ENCODE data around the gene LRRC71.
"Not testable (repeated sequence)": the region's sequence is repeated elsewhere in the genome, so short reads cannot be mapped to it uniquely, and the experiment has no call there.

LRRC71 gene

DNA sequence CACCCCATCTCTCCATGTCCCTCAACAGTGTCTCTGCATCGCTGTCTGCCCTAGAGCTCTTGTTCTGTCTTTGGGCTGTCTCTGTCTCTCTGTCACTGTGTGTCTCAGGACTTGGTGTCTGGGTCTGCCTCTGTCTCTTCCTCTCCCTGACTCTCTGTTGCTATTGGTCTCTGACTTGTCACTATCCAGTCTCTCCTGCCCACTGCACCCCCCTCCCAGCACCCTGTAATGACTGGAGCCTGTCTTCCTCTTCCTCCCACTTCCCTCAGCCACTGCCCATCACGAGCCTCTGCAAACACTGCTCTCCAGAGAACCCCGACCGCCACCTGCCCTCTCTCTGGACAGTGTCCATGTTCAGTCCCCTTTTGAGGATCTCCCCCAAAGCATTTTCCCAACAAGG lies 14.8 kb upstream of the LRRC71 start:
- no peak for DNase-seq

DNA sequence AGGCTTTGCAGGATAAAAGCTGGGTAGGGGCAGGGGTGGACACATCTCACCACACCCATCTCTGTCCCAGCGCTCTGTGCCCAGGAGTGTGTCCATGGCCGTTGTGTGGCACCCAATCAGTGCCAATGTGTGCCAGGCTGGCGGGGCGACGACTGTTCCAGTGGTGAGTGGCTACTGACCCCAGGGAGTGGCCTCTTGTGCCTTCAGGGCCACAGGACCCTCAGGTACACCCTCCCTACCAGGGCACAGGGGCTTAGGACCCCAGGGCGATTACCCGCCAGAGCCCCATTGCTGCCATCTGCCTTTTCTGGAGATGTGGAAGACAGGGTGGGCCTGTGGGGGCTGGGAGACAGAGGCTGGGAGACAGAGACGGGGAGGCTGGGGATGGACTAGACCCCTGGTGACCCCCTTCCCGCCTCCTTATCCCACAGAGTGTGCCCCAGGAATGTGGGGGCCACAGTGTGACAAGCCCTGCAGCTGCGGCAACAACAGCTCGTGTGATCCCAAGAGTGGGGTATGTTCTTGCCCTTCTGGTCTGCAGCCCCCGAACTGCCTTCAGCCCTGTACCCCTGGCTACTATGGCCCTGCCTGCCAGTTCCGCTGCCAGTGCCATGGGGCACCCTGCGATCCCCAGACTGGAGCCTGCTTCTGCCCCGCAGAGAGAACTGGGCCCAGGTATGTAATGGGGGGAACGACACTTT lies 14.1 kb upstream of the LRRC71 start:
- DNase-seq = no peak

DNA sequence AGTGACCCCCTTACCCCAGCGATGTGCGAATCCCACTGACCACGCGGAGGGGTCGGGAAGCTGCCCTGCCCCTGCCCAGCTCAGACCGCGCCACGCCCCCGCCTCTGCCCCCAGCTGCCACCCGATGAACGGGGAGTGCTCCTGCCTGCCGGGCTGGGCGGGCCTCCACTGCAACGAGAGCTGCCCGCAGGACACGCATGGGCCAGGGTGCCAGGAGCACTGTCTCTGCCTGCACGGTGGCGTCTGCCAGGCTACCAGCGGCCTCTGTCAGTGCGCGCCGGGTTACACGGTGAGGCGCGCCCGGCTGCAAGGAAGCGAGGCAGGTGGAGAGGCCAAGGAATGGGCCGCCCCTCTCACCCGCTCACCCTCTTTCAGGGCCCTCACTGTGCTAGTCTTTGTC lies 11.9 kb upstream of the LRRC71 start:
- no peak for DNase-seq

GRCh38 chr1:156908955-156909354 lies 11.5 kb upstream of the LRRC71 start:
- no peak for DNase-seq

GRCh38 chr1:156909671-156910070 lies 10.8 kb upstream of the LRRC71 start:
- DNase-seq = no peak

DNA sequence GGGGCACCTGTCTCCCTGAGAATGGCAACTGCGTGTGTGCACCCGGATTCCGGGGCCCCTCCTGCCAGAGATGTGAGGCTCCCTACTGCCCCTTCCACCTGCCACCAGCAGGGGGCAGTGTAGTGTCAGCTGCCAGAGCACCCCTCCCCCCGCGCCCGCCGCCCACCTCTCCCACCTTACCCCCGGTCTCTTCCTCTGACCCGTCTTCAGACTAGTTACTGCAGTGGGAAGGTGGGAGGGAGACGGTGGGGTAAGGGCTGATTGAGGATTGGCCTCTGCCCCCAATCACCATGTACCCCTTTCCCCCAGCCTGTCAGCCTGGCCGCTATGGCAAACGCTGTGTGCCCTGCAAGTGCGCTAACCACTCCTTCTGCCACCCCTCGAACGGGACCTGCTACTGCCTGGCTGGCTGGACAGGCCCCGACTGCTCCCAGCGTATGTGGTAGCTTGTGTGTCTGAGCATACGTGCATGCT lies 10.1 kb upstream of the LRRC71 start:
- DNase-seq = peak; percentile 39 to 54

DNA sequence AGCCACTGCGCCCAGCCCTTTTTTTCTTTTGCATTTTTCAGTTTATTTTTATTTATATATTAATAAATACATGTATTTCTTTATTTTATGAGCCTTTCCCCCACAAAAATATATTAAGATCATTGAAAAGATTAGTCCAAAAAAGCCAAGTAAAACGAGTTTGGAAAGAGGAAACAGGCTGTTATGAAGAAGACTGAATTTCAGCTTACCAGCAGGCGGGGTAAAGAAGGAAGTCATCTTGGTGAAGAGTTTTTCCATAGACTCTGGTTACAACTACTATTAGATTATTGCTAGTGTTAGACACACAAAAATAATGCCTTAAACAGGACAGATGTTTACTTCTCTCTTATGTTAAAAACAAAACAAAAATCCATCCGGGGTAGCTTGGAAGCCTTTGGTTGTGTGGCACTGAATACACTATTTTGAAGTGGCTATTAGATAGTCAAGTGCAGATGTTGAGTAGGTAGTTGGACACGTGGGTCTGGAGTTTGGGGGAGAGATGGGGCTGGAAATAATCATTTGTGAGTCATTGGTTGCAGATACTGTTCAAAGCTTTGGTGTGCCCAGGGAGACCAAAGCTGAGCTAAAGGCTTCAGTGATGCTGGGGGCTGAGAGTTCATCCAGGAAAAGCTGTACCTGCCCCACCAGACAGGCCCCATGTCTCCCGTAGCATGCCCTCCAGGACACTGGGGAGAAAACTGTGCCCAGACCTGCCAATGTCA lies 8.7 kb upstream of the LRRC71 start:
- no peak for DNase-seq

DNA sequence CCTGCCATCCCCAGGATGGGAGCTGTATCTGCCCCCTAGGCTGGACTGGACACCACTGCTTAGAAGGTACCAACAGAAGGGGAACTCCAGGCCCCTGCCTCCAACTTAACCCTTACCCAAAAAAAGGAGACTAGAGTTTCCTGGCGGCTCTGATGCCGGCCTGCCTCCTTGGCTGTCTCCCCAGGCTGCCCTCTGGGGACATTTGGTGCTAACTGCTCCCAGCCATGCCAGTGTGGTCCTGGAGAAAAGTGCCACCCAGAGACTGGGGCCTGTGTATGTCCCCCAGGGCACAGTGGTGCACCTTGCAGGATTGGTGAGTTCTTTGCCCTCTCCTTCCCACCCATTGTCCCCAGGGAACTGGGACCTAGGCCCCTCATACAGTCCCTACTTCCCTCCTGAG lies 8.1 kb upstream of the LRRC71 start:
- DNase-seq = no peak

DNA sequence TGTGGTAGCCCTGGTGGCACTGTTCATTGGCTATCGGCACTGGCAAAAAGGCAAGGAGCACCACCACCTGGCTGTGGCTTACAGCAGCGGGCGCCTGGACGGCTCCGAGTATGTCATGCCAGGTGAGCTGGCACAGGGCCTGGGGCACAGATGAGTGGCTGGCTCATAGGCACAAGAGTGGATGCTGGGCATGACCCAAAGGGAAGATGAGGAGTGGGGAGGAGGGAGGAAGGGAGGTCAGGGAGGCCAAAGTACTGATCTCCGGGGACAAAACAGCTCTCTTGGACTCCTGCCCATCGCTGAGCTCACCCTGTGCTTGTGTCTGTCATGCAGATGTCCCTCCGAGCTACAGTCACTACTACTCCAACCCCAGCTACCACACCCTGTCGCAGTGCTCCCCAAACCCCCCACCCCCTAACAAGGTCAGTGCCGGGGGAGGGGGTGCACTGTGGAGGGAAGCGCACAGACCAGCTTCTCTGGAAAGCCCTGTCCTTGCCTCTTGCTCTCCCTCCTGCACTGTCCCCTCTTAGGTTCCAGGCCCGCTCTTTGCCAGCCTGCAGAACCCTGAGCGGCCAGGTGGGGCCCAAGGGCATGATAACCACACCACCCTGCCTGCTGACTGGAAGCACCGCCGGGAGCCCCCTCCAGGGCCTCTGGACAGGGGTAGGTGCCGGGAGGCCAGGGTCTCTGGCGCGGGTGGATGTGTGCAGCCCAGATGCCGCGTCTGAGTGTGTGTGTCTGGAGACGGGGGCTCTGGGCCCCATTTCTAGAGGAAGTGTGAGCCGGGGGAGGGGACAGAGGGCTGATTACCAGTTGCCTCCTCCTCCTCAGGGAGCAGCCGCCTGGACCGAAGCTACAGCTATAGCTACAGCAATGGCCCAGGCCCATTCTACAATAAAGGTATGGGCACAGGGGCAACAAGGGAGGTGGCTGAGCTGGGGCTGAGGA lies 7.3 kb upstream of the LRRC71 start:
- no peak for DNase-seq

DNA sequence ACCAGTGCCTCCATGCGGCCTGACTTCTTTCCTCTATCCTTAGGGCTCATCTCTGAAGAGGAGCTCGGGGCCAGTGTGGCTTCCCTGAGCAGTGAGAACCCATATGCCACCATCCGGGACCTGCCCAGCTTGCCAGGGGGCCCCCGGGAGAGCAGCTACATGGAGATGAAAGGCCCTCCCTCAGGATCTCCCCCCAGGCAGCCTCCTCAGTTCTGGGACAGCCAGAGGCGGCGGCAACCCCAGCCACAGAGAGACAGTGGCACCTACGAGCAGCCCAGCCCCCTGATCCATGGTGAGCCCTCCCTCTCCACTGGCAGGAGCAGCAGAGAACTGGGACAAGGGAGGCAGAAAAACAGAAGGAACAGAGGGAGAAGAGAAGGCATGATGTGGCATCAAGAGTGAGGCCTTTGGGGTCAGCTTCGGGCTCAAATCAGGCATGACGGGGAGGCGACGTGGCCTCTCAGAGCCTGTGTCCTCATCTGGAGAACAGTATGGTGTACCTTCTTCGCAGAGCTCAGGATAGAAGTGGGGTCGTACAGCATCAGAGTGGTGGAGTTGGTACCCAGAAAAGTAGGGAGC lies 6.5 kb upstream of the LRRC71 start:
- DNase-seq = no peak

GRCh38 chr1:156914440-156914856 lies 6.0 kb upstream of the LRRC71 start:
- DNase-seq = no peak

GRCh38 chr1:156921053-156921529 lies 659 bp downstream of the LRRC71 start:
- DNase-seq = no peak

GRCh38 chr1:156922986-156923669 lies 2.7 kb downstream of the LRRC71 start:
- no peak for DNase-seq

DNA sequence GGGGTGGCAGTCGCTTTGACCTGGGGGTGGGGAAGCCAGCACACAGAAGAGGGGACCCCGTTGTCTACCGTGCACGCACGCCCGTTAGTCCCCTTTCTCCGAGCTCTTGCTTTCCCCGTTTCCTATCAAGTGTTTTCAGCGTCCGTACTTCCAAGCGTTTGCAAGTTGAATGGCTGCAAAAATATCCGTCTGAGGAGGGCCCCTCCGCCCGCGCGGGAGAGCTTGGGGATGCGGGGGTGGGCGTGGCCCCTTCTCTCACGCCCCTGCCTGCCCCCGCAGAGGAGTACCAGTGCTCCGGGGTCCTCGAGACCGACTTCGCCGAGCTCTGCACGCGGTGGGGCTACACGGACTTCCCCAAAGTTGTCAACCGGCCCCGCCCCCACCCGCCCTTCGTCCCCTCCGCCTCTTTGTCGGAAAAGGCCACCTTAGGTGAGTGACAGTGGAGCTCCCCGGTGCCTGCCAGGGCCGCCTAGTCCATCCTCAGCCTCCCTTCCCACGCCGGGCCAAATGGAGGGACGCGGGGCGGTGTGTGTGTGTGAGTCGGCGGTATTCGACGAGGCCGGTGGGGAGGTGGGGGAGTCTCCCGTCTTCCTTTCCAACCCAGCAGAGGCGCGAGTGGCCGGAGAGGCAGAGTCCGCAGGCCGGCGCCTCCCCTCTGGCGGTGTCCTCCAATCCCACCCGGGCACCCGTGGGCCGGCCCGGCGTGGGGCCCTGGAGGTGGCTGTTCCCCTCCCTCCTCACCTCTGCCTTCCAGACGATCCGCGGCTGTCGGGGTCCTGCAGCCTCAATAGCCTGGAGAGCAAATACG lies 3.4 kb downstream of the LRRC71 start:
- no peak for DNase-seq

DNA sequence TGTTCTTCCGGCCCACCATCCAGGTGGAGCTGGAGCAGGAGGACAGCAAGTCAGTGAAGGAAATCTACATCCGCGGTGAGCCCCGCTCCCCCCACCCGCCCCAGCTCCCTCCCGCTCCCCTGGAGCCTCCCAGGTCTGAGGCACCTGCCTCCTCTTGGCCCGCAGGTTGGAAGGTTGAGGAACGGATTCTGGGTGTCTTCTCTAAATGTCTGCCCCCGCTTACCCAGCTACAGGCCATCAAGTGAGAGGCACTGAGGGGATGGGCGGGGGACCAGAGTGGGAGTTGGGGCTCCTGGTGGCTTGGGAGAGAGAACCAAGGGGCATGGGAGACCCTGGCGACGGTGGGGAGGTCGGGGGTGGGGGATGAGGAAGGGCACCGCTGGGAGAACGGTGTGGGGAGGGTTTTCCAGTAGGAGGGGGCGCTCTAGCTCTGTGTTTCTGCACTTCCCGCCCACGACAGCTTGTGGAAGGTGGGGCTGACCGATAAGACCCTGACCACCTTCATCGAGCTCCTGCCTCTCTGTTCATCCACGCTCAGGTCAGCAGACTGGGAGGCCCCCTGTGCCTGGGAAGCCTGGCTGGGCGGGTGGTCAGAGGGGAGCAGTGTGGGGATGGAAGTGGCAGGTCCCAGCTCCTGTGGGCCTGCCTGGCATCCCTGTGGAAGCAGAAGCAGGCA lies 4.2 kb downstream of the LRRC71 start:
- no peak for DNase-seq

DNA sequence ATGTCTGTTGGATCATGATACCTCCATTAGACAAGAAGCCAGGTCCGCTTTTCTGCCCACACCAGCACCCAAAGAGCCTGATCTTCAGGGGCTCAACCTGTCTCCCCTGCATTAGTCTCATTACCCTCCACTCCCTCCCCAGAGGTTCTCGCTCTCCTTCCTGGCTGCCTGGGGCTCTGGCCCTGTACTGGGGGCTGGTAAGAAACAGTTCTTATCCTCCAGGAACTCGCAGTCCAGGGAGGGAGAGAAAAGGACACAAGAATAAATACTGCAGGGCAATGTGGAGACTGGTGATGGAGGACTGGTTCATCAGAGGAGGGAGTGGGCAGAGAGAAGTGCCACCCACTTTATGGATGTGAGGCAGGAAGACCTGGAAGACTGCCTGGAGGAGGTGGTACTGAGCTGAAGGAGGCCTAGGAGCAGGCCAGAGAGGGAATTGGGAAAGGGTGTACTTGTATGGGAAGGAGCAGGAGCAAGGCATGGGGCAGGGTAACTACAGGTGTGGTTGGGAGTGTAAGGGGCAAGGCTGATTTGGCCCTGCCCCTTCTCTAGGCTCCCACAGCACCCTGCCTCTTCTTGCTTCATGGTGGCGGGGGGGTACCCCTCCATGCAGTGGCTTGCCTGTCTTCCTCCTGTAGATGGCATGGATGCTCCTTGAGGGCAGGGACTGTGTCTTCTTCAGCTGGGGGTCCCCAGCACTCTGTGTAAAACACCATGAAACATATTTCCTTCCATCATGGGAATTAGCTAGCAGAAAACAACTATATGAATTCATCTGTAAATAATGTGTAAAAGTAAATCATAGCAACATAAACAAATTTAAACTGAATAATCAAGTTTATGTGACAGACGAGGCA lies 5.0 kb downstream of the LRRC71 start:
- DNase-seq = no peak

- DNase-seq = no peak
Measured at GRCh38 chr1:156926175-156926574, 5.7 kb downstream of the LRRC71 start.

DNA sequence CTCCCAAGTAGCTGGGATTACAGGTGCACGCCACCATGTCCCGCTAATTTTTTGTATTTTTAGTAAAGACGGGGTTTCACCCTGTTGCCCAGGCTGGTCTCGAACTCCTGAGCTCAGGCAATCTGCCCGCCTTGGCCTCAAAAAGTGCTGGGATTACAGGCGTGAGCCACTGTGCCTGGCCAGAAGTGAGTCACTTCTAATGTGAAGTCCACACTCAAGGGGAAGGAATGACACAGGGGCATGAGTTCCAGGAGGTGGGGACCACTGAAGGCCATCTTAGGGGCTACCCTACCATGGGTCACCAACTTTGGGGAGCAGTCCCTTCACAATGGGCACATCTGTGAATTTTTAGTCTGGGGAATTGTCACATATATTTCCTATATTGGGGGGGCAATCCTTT lies 6.3 kb downstream of the LRRC71 start:
- DNase-seq = not testable (repeated sequence)

DNA sequence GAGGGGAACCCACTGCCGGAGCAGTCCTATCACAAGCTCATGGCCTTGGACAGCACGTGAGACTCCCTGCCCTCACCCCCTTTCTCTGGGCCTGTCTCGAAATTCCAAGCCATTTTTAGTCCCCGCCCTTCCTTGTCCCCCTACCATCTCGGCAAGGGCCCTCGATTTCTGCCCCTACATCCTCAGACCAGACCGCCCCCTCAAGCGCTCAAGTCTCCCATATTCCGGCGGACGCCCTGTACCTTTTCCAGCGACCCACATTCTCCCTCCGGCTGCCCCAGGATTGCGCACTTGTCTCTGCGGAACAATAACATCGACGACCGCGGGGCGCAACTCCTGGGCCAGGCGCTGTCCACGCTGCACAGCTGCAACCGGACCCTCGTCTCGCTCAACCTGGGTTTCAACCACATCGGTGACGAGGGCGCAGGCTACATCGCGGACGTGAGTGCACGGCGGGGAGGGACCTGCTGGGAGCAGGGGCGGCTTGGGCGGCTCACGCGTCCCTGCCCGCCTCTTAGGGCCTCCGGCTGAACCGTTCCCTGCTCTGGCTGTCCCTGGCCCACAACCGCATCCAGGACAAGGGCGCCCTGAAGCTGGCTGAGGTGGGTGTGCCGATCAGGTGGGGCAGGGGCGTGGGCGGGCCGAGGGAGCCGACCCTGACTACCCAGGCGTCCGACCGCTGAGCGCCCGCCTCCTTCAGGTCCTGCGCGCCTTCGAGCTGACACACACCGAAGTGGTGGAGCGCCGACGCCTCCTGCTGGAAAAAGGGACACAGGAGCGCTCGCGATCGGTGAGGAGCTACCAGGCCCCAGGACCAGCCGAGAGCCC lies 7.0 kb downstream of the LRRC71 start:
- peak; percentile 52 to 58 for DNase-seq

Data from CD4-positive, alpha-beta T cell treated with Interleukin-1 beta for 1 hour (primary cell).